Astrocyte (in vitro differentiated cells and primary cell): ENCODE measurements around the gene CACNG6.

ENCODE experiments used
- CTCF ChIP-seq: IDR thresholded peaks from 2 replicates; pipeline ENCODE4 v1.5.1; 2011; ENCODE audit warnings: low read depth, mild to moderate bottlenecking, inconsistent platforms, low read length, moderate library complexity; ENCODE audit not compliant: insufficient read depth
- EZH2 ChIP-seq: IDR thresholded peaks from 2 replicates; pipeline ENCODE4 v1.6.1; 2012; ENCODE audit warnings: mild to moderate bottlenecking, low read length, inconsistent platforms; ENCODE audit not compliant: insufficient read depth

DNA sequence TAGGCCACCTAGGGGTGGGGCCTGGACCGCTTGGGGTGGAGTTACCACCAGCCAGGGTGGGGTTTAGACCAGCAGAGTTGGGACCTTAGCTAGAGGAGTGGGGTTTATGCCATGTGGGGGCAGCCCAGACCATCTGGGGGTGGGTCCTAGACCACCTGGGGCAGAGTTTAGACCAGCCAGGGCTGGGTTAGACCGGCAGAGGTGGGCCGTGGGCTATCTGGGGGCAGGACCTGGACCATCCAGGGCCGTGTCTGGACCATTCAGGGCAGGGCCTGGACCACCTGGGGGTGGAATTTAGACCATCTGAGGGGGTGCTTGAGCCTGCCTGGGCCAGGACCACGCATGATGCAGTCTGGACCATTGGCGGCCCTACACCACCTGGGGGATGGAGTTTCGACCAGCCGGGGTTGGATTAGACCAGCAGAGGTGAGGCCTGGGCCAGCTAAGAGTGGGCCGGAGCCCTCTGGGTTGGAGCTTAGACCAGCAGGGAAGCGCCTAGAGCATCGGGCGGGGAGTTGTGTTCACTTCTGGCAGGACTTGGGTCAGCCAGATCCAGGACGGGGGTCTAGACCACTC is 10.0 kb upstream of the CACNG6 start:
- no peak for TF ChIP-seq CTCF
- TF ChIP-seq EZH2, result no peak
